Transverse colon (tissue), 4 donors: Measurements from ENCODE around the gene CDX1. TPM values are rescaled to one million over a fixed set of nuclear protein-coding genes. Genes with fewer than 3 reads are reported as not detected.
A peak's percentile ranks its signal among the peaks of the same experiment; 100 is the strongest.

Experiments
- DNase-seq: peaks from one replicate; pipeline ENCODE4 v3.0.0-alpha.2; 2019
- H3K27ac ChIP-seq, 4 donors: fragments of 200-600 bp; sonication (generic); 2 replicates each; pipeline ENCODE4 v1.5.1; 2016 to 2018; ENCODE audit warnings: inconsistent platforms in 4 of 4
- H3K27me3 ChIP-seq: fragments of 200-600 bp; sonication (generic); 2 replicates; pipeline ENCODE4 v1.5.1; 2017; ENCODE audit warnings: inconsistent platforms
- H3K36me3 ChIP-seq, 4 donors: fragments of 200-600 bp; sonication (generic); 2 replicates each; pipeline ENCODE4 v1.5.1; 2017 to 2019; ENCODE audit warnings: inconsistent platforms in 4 of 4
- H3K4me1 ChIP-seq, 4 donors: fragments of 200-600 bp; sonication (generic); 2 replicates each; pipeline ENCODE4 v1.5.1; 2017 to 2020; ENCODE audit warnings: inconsistent platforms in 4 of 4
- H3K4me3 ChIP-seq, 4 donors: fragments of 200-600 bp; sonication (generic); 1 replicate in 1 of 4; 2 replicates in 3 of 4; pipeline versions ENCODE4 v1.5.1 to v1.6.1; 2017 to 2019; ENCODE audit warnings: inconsistent platforms in 4 of 4
- H3K9me3 ChIP-seq, 2 donors: fragments of 200-600 bp; sonication (generic); 2 replicates each; pipeline ENCODE4 v1.5.1; 2017 to 2019; ENCODE audit warnings: inconsistent platforms in 2 of 2
- CTCF ChIP-seq, 5 experiments: fragments of 200-600 bp in 3 of 5; fragments of 450-650 bp in 2 of 5; sonication (generic) in 3 of 5; IDR thresholded peaks; 1 replicate in 2 of 5; 2 replicates in 3 of 5; pipeline ENCODE4 v1.5.1; 2016 to 2017; ENCODE audit warnings: antibody characterized with exemption in 5 of 5, inconsistent platforms in 3 of 5, mild to moderate bottlenecking in 2 of 5, moderate library complexity in 1 of 5
- EP300 ChIP-seq: sonication (generic); formaldehyde crosslinking; IDR thresholded peaks from one replicate; pipeline ENCODE4 v1.6.1; 2017; ENCODE audit warnings: antibody characterized with exemption, low read depth
- POLR2A ChIP-seq: fragments of 450-650 bp; IDR thresholded peaks from one replicate; pipeline ENCODE4 v1.6.1; 2016; ENCODE audit warnings: antibody characterized with exemption, mild to moderate bottlenecking, moderate library complexity
- POLR2AphosphoS5 ChIP-seq, 3 donors: sonication (generic); formaldehyde crosslinking; IDR thresholded peaks; one replicate each; pipeline ENCODE4 v1.6.1; 2016; ENCODE audit warnings: antibody characterized with exemption in 3 of 3
- WGBS, 2 donors: methylation state at CpG; one replicate each; pipeline ENCODE4 v1.1.5; 2018; ENCODE audit warnings: low coverage in 1 of 2; 5-methylcytosine and 5-hydroxymethylcytosine counted together
- in situ Hi-C, 4 donors: fragments of 200-750 bp; cut with MboI; loops; one replicate each; pipeline versions ENCODE4 v1.15.0 to v1.15.1; 2017; ENCODE audit warnings: low sequenced_read_pairs in 3 of 4, low pct_ligation_motif_present in 1 of 4, low pct_unique_long_range_greater_than_20kb in 1 of 4
- intact Hi-C: fragments of 100-400 bp; cut with DNase I; formaldehyde crosslinking; loops from one replicate; pipeline ENCODE4 v1.15.1; 2023; ENCODE audit warnings: low total_unique reads
- total RNA-seq, 4 donors: library from RNA; depleted of rRNA; stranded (reverse); fragments of >200 nt; gene quantifications; one replicate each; pipeline ENCODE4 v1.1.0, GENCODE V29; 2016

The CDX1 gene
- total RNA-seq, 4 donors from 2014 or later: 249 to 540 (median 360) TPM

- peak; percentile 75 for DNase-seq
- peak overlapping the region; percentile 55 to 79 (median 68) for H3K27ac ChIP-seq
- in situ Hi-C loops: loop anchor here in 2 of 4 donors (5.0 to 25.0 kb wide), 2 partner anchors 54 to 379 kb away; no protein-coding TSS in a partner anchor
- intact Hi-C loops: loop anchor here (2.0 kb wide), 1 partner anchor 85 kb away; no protein-coding TSS in a partner anchor
- H3K36me3 ChIP-seq: no peaks in the 10 kb centered on the region
- H3K4me1 ChIP-seq: peaks cover 19 to 39% (median 36%) of the 10 kb centered on the region in 4 donors
- H3K27me3 ChIP-seq: no peaks in the 10 kb centered on the region
- 40 to 51% methylated on average over 1 to 10 of the region's 10 CpGs for WGBS, 2 donors
- no peaks in the 10 kb centered on the region for H3K9me3 ChIP-seq
- H3K4me3 ChIP-seq: no peak overlapping the region
- peak in 1 of 3 donors; percentile 31 for TF ChIP-seq POLR2AphosphoS5 (IDR thresholded peaks at IDR 0.05)
- TF ChIP-seq POLR2A: no peak
- peak; percentile 41 for TF ChIP-seq EP300
- TF ChIP-seq CTCF (IDR thresholded peaks at IDR 0.05): no peak
These were observed 49.7 kb downstream of the CDX1 start for GRCh38 chr5:150215979-150216944.

- H3K9me3 ChIP-seq: no peaks in the 10 kb centered on the region
- in situ Hi-C loops (loop anchor here in 2 of 4 donors (5.0 to 25.0 kb wide), 2 partner anchors 55 to 380 kb away; no protein-coding TSS in a partner anchor), intact Hi-C loops (loop anchor here (2.0 kb wide), 1 partner anchor 86 kb away; no protein-coding TSS in a partner anchor)
- WGBS, 2 donors: 45% methylated on average over 2 of the region's 2 CpGs; no CpG with 5 or more reads in 1 of the 2 donors
- H3K27ac ChIP-seq: peak overlapping the region; percentile 55 to 79 (median 68)
- H3K36me3 ChIP-seq: no peaks in the 10 kb centered on the region
- no peak overlapping the region for H3K4me3 ChIP-seq
- peak; percentile 54 for DNase-seq
- no peaks in the 10 kb centered on the region for H3K27me3 ChIP-seq
- no peak for TF ChIP-seq CTCF (IDR thresholded peaks at IDR 0.05)
- TF ChIP-seq POLR2A: no peak
- peak in 1 of 3 donors; percentile 36 for TF ChIP-seq POLR2AphosphoS5 (IDR thresholded peaks at IDR 0.05)
- no peak for TF ChIP-seq EP300
- peaks cover 19 to 33% (median 29%) of the 10 kb centered on the region in 4 donors for H3K4me1 ChIP-seq
These were observed 50.5 kb downstream of the CDX1 start for GRCh38 chr5:150217038-150217437.

GRCh38 chr5:150217873-150218692 lies 51.5 kb downstream of the CDX1 start:
- Histone ChIP-seq H3K27me3 (no peaks in the 10 kb centered on the region), H3K4me3 (no peak overlapping the region), H3K4me1 (peaks cover 19 to 33% (median 28%) of the 10 kb centered on the region in 4 donors), H3K27ac (peak overlapping the region in 3 of 4 donors; percentile 65 to 79 (median 72)), H3K36me3 (no peaks in the 10 kb centered on the region), H3K9me3 (no peaks in the 10 kb centered on the region)
- WGBS, 2 donors: 0 to 28% methylated on average over 2 to 10 of the region's 10 CpGs
- no peak for TF ChIP-seq EP300
- TF ChIP-seq POLR2A: no peak
- TF ChIP-seq POLR2AphosphoS5 (IDR thresholded peaks at IDR 0.05): no peak
- TF ChIP-seq CTCF (IDR thresholded peaks at IDR 0.05): peak; percentile 89 to 96 (median 94)
- peak; percentile 90 for DNase-seq
- in situ Hi-C loops (loop anchor here in 2 of 4 donors (5.0 to 25.0 kb wide), 2 partner anchors 56 to 381 kb away; no protein-coding TSS in a partner anchor), intact Hi-C loops (loop anchor here (2.0 kb wide), 1 partner anchor 87 kb away; no protein-coding TSS in a partner anchor)
